NCI-H748 treated with DMSO at 0.1 percent for 48 hours (cell line): ENCODE results near the gene KLF11.
"Not testable (repeated sequence)": the region's sequence is repeated elsewhere in the genome, so short reads cannot be mapped to it uniquely, and the experiment has no call there.

Experiments
- DNase-seq: peaks from one replicate; lab custom pipeline; 2025; lab: John Stamatoyannopoulos, UW

The KLF11 gene

DNA sequence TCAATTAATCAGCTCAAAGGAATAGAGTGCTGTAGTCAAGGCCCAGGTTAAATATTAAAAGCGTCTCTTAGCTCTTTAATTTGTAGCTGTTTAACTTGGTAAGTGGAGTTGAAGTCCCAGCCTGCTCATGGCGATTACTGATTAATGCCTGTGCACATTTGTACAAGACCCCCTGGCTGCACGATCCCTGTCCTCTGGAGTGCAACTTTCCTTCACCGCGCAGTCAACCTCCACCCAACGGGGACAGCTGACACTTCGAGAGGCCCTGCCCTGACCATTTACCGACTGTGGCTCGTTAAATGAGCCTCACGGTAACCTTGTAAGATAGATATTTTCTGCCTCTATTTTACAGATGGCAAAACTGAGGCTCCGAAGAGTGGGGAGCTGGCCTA, 42.3 kb downstream of the KLF11 start:
- DNase-seq, result no peak

DNA sequence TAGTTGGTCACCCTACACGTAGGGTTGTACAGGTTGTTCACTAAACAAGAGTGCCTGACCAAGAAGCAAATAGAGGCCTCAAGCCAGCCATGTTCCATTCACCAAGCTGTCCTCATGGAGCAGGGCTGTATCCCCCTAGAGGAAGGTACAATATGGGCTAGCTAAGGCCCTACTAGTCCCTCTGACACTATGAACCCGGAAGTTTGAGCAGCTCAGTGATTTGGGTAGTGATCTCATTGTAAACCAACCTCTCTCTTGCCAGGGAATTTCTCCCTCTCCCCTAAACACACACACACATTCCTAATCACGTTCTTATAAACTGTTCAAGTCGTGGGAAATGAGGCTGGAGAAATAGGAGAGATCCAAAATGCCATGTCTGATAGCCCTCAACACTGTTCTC, 43.6 kb downstream of the KLF11 start:
- no peak for DNase-seq

DNA sequence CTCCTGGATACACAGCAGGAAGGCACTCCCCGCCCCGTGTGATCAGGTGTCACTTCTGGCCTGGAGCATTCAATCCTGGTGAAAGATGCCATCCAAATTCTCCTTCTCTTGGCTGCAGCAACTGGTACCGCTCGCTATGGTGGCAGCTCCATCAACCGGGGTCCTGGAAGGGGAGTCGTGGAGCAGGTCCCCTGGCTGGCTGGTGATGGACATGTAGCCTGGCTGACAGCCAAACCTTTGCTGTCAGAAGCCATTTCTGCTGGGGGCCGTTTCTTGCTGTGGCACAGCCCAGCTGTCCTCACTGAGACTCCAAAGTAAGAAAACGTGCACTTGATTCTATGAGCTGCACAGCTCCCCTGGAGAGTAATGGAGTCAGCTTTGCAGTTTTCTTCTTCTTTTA, 44.0 kb downstream of the KLF11 start:
- DNase-seq, result no peak

DNA sequence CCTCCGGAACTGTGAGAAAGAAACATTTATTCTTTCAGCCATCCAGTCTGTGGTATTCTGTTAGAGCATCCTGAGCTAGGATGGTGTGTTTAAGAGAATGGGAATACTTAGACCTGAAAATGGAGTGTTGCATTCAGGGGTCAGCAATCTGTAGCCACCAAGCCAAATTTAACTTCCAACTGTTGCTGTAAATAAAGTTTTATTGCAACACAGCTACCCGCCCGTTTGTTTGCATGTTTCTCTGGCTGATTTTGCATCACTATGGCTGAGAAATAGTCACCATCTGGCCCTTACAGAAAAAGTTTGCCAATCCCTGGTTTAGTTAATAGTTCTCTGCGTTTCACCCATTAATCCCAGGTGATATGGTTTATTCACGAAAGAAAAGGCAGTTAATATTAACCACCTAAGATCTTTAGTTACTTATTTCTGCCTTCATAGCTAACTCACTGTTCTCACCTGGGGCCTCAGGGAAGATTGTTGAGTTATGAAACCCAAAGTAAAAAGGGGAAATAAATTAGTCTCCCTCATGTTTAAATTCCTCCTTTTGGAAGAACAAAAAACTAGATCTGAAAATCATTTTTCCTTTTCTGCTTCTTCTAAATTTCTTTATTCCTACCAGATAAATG, 46.3 kb downstream of the KLF11 start:
- DNase-seq, result no peak

DNA sequence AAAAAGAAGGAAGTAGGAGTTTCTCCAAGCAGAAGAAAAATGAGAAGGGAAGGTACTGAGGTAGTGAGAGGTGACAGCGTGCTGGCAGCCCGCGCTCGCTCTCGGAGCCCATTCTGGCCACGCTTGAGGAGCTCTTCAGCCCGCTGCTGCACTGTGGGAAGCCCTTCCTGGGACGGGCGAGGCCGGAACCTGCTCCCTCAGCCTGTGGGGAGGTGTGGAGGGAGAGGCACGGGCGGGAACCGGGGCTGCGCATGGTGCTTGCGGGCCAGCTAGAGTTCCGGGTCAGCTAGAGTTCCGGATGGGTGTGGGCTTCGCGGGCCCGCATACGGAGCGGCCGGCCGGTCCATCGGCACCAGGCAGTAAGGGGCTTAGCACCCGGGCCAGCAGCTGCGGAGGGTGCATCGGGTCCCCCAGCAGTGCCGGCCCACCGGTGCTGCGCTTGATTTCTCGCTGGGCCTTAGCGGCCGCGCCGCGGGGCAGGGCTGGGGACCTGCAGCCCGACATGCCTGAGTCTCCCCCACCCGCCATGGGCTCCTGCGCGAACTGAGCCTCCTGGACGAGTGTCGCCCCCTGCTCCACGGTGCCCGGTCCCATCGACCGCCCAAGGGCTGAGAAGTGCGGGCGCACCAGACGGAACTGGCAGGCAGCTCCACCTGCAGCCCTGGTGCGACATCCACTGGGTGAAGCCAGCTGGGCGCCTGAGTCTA, 48.0 kb downstream of the KLF11 start:
- no peak for DNase-seq

DNA sequence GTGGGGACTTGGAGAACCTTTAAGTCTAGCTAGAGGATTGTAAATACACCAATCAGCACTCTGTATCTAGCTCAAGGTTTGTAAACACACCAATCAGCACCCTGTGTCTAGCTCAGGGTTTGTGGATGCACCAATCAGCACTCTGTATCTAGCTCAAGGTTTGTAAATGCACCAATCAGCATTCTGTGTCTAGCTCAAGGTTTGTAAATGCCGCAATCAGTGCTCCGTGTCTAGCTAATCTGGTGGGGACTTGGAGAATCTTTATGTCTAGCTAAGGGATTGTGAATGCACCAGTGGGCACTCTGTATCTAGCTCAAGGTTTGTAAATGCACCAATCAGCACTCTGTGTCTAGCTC, 48.5 kb downstream of the KLF11 start:
- DNase-seq, result not testable (repeated sequence)

DNA sequence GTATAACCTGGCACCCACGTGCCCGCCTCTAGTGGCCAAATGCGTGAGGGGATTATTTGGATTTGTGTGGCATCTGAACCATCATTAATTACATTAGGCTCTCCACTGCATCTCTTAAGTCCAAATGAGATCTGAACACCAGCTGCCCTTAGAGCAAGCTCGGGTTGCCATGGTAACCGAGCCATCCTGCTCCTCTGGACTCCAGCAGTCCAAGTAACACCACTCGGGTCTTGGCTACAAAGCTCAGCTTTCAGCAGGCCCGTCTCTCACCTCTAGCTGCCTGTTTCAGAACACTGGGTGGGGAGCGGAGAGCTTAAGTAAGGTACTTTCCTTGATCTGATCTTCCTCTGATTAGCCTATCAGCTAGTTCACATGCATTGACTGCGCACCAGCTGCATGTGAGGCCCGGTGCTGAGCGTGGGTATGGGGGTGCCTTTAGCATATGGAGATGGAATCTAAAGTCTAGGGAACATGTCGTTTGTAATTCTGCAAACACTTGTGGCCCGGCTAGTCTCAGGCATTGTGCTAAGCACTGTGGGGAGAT, 51.0 kb downstream of the KLF11 start:
- no peak for DNase-seq

DNA sequence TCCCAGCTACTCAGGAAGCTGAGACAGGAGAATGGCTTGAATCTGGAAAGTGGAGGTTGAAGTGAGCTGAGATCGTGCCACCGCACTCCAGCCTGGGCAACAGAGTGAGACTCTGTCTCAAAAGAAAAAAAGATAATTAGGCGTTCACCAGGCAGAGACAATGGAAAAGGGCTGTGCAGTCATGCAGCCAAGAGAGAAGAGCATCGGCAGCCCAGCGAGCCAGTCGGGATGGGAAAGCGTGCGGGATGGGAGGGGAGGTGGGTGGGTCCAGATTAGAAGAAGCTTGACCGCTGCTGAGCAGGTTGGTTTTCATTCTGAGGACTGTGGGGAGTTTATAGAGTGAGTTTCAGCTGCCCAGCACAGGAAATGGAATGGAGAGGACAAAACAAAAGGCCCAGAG, 51.8 kb downstream of the KLF11 start:
- no peak for DNase-seq

DNA sequence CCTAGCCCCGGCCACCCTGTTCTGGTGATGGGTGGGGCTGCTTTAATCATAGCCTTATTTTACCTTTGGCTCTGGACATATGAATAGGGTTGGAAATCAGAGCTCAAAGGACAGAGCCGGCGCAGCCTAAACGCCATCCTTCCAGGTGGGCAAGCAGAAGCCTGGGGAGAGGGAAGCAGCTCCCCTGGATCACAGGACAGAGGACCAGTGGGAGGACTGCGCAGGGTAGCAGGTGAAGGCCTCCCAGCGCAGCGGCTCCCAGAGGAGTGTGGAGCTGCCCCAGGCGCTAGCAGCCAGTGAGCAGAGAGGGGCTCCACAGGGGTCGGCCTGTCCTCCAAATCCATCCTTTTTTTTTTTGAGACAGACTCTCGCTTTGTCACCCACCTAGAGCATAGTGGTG, 53.3 kb downstream of the KLF11 start:
- no peak for DNase-seq

DNA sequence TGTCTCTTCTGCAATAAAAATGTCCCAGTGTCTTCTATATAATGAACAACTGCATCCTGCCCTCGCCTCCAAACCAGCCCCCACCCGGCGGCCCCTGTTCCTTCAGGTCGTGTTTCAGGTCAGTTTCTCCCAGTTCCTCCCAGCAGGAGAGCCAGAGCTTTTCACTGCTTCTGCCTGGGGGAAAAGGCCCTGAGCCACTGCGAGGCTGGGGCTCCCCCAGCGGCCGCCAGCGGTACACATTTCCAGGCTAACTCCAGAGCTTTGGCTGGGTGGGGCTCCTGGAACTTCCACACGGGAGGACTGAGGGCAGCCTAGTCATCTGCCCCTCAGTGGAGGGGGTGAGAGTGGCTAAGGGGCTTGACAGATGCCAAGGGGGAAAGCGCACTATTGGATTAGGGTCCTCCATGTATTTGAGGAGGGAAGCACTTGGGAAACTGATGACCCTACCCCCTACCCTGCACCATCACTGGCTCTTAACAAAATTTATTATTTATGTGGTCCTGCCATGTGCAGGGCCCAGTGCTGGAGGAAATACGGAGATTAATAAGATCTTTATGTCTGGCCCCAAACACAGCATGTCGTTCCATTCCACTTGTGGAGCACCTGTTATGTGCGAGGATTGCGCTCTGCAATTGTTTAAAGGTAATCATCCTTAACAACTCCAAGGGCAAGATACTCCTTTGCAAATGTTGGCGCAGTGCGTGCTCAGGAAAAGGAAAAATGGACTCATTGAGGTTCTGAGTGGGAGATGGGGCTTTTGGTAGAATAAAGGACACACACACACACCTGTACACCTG, 54.2 kb downstream of the KLF11 start:
- DNase-seq, result peak; percentile 49

DNA sequence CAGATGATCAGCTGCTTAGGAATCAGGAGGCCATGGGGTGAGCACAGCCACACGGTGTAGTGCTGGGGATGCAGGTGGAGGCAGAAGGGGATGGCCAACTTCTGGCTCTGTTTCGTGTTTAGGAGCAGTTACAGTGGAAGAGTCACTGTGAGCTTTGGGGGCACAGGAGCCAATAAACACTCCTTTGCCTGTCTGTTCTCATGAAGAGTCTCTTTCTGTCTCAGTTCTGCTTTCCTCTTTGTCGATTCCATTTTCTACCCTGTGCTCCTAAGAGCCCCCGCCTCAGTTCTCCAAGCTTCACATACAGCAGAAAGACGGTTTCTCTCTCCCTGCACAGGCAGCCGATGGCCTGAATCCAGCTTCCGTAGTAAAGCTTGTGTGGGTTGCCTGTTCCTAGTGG, 58.1 kb downstream of the KLF11 start:
- DNase-seq, result no peak

DNA sequence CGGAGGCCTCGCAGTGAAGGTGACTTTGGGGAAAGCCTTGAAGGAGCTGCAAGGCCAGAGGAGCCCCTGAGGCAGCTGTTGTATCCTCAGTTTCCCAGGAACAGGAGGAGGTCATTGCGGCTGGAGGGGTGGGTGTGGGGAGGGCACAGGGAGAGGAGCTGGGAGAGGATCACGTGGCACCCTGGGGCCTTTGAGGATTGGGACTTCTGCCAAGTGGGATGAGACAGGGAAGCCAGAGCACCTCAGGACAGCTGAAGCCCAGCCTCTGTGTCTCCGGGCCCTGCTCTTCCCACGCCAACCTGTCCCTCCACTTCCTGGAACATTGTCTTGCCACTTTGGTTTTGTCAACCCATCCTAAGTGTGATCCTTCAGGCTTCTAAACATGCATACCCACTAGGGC, 59.8 kb downstream of the KLF11 start:
- no peak for DNase-seq
